PC-9 (cell line): ENCODE results near the gene TMEM163.

Source experiments
- EZH2 ChIP-seq: fragments of 200-600 bp; sonication (generic); IDR thresholded peaks from 2 replicates; pipeline ENCODE4 v1.8.0; 2017; ENCODE audit warnings: antibody characterized with exemption, low read depth
- TF ChIP-seq, protein P1 (sequence below): fragments of 200-600 bp; sonication (generic); conservative IDR thresholded peaks from 2 replicates; pipeline ENCODE4 v1.6.1; 2017; ENCODE audit warnings: mixed run types, antibody characterized with exemption, mild to moderate bottlenecking, moderate library complexity

DNA sequence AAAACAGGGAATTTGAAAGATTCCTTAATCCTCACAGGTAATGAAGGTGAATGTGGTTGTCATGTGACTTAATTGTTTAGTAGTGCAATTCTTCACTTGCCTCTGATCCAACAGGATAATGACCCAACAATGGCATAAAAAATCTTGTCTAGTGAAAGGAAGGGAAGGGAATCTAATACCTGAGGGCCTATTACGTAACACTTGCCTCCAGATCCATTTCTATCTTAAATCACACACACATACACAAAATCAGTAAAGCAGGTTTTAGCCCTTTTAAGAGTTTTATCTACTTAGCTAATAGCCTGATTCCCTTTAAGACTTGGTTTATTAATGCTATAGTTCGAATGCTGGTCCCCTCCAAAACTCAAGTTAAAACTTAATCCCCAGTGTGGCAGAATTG lies 118.6 kb downstream of the TMEM163 start:
- TF ChIP-seq, protein P1, sequence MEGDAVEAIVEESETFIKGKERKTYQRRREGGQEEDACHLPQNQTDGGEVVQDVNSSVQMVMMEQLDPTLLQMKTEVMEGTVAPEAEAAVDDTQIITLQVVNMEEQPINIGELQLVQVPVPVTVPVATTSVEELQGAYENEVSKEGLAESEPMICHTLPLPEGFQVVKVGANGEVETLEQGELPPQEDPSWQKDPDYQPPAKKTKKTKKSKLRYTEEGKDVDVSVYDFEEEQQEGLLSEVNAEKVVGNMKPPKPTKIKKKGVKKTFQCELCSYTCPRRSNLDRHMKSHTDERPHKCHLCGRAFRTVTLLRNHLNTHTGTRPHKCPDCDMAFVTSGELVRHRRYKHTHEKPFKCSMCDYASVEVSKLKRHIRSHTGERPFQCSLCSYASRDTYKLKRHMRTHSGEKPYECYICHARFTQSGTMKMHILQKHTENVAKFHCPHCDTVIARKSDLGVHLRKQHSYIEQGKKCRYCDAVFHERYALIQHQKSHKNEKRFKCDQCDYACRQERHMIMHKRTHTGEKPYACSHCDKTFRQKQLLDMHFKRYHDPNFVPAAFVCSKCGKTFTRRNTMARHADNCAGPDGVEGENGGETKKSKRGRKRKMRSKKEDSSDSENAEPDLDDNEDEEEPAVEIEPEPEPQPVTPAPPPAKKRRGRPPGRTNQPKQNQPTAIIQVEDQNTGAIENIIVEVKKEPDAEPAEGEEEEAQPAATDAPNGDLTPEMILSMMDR = no peak
- TF ChIP-seq EZH2 = no peak
